KOPT-K1 (cell line): ENCODE data around the gene POLE.

Experiments used
- H3K27ac ChIP-seq: fragments of 200-600 bp; sonication (generic); 2 replicates; pipeline ENCODE4 v1.5.1; 2016; ENCODE audit warnings: antibody characterized with exemption, mild to moderate bottlenecking, low read depth, low read length; ENCODE audit not compliant: poor library complexity, severe bottlenecking
- H3K36me3 ChIP-seq: fragments of 200-600 bp; sonication (generic); 2 replicates; pipeline ENCODE4 v1.5.1; 2017; ENCODE audit warnings: antibody characterized with exemption, mild to moderate bottlenecking, low read length, moderate library complexity; ENCODE audit not compliant: insufficient read depth
- H3K9me3 ChIP-seq: fragments of 200-600 bp; sonication (generic); 2 replicates; pipeline ENCODE4 v1.5.1; 2017; ENCODE audit warnings: antibody characterized with exemption, low read length, mild to moderate bottlenecking; ENCODE audit not compliant: insufficient read depth, poor library complexity, severe bottlenecking

The POLE gene

DNA sequence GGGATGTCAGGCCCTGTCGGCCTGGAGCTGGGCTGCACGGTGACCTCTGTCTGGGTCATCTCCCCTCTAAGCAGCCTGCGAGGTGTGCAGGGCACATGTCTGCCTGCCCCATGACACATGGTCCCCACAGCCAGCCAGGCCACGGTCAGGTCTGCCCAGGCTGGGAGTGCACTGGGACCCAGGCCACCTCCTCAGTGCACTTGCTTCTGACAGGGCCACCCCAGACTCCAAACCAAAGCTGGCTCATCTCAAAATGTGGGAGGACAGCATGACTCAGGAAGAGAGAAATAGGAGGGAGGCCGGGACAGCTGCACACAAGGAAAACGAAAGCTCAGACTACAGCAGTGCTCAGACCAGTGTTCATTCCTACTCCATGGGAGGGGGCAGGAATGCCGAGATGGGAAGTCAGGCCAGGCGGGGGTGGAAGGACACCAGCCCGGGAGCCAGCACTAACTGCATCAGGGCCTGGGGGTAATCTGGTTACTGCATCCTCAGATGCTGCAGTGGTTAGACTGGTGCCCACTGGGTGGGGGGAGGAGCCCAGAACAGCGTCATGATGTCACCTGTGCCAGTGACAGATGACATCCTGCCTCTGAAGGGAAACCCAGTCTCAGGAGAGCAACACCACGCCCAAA, 64.6 kb downstream of the POLE start:
- no peak overlapping the region for H3K27ac ChIP-seq

GRCh38 chr12:132621657-132622435, 65.3 kb downstream of the POLE start:
- Histone ChIP-seq H3K27ac (no peak overlapping the region), H3K9me3 (peaks cover 10% of the 10 kb centered on the region), H3K36me3 (peaks cover 47% of the 10 kb centered on the region)

More for the DNA sequence above, 64.6 kb downstream of the POLE start:
- peaks cover 3% of the 10 kb centered on the region for H3K9me3 ChIP-seq
- H3K36me3 ChIP-seq, result peaks cover 54% of the 10 kb centered on the region

GRCh38 chr12:132620899-132621656, 66.1 kb downstream of the POLE start:
- Histone ChIP-seq H3K9me3 (peaks cover 18% of the 10 kb centered on the region), H3K36me3 (peaks cover 39% of the 10 kb centered on the region), H3K27ac (no peak overlapping the region)

DNA sequence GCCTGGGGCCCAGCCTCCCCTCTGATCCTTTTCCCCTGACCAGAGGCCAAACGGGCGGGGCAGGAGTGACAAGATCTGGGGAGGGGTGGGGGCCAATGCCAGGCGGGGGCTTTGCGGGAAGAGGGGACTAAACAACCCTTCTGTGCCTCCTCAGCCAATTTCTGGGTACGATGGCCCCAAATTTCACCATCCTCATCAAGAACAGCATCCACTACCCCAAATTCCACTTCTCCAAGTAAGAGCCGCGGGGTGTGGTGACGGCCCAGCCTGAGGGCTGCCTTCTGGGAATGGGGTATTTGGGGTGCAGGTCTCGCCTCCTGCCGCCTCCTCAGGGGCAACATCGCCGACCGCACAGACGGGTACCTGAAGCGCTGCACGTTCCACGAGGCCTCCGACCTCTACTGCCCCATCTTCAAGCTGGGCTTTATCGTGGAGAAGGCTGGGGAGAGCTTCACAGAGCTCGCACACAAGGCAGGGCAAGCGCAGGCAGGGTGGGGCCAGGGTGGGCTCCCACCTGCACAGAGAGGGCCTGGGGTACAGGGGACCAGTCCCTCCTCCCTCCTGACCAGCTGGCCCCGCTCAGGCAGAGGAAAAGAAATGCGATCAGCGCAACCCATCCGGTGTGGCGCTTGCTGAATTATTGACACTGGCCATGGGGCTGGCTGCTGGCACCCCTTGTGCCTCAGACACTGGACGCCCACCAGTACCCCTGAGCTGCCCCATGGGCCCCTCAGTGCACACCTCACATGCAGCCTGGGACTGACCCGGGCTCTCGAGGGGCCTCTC, 66.8 kb downstream of the POLE start:
- peaks cover 23% of the 10 kb centered on the region for H3K9me3 ChIP-seq
- H3K27ac ChIP-seq, result no peak overlapping the region
- peaks cover 31% of the 10 kb centered on the region for H3K36me3 ChIP-seq

DNA sequence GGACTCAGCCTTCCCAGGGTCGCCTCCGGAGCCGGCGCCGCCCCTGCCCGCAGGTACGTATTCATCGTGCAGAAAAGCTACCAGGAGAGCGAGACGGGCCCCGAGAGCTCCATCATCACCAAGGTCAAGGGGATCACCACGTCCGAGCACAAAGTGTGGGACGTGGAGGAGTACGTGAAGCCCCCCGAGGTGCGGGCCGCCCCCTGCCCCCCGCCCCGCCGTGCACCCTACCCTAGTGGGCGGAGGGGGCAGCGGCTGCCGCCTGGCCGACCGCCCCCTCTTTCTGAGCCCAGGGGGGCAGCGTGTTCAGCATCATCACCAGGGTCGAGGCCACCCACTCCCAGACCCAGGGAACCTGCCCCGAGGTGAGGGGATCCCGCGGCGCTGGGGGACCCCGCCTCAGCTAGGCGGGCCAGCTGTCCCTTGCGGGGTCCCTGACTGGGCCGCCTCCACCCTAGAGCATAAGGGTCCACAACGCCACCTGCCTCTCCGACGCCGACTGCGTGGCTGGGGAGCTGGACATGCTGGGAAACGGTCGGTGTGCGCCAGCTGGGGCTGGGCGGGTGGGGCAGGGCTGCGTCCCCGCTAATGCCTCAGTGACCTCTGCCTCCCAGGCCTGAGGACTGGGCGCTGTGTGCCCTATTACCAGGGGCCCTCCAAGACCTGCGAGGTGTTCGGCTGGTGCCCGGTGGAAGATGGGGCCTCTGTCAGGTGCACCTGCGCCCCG, 67.6 kb downstream of the POLE start:
- Histone ChIP-seq H3K27ac (no peak overlapping the region), H3K9me3 (peaks cover 23% of the 10 kb centered on the region), H3K36me3 (peaks cover 24% of the 10 kb centered on the region)

DNA sequence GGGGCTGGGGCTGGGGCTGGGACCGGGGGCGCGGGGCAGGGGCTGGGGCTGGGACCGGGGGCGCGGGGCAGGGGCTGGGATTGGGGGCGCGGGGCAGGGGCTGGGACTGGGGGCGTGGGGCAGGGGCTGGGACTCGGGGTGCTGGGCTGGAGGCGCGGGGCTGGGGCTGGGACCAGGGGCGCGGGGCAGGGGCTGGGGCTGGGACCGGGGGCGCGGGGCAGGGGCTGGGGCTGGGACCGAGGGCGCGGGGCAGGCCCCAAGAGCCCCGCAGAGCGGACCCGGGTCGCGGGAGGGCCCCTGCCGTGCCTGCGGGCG, 68.1 kb downstream of the POLE start:
- peaks cover 19% of the 10 kb centered on the region for H3K36me3 ChIP-seq
- no peak overlapping the region for H3K27ac ChIP-seq
- H3K9me3 ChIP-seq, result peaks cover 23% of the 10 kb centered on the region

GRCh38 chr12:132618683-132619043, 68.5 kb downstream of the POLE start, which contains the start of gene P2RX2:
Gene P2RX2 (plus strand): TSS chr12:132618776. CDS start chr12:132618817, 41 bp downstream.
- no peak within 1 kb of the TSS for H3K27ac ChIP-seq
- H3K9me3 ChIP-seq, result peaks cover 23% of the 10 kb centered on the region
- H3K36me3 ChIP-seq, result peaks cover 15% of the 10 kb centered on the region

DNA sequence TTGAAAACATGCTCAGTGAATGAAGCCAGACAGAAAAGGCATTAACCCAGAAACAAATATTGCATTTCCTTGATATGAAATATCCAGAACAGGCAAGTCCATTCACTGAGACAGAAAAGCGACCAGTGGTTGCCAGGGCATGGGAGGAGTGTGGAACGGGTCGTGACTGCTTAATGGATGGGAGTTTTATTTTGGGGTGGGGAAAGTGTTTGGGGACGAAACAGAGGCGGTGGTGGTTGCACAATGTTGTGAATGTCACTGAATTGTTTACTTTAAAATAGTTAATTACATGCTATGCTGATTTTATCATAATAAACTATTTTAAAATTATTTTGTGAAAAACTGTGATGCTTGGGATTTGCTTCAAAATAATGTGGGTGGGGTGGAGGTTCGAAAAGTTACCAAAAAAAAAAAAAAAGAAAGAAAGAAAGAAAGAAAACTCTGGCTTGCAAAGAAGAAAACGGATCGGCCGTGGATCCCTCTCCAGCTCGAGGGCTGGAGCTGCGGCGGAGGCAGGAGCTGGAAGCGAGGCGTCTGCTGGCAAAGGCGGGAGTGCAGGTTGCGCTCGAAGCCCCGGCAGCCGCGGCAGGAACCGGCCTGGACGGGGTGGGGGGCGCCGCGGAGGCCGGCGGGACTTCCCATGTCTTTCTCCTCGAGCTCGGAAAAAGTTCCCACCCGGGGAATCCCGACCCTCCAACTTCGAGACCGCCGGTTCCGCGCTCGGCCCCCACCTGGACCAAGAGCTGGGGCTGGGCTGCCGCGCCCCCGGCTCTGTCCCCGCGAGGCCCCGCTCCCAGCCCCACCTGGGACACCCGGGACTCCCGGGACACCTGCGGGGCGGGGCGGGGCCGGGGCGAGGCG, 69.1 kb downstream of the POLE start:
- peaks cover 23% of the 10 kb centered on the region for H3K9me3 ChIP-seq
- peaks cover 9% of the 10 kb centered on the region; the same call in 1 of the 2 replicates for H3K36me3 ChIP-seq
- no peak overlapping the region for H3K27ac ChIP-seq

- Histone ChIP-seq H3K36me3 (0 out of 2 replicates have a peak, but pooled peaks cover under 1% of the 10 kb centered on the region), H3K27ac (no peak overlapping the region), H3K9me3 (peaks cover 23% of the 10 kb centered on the region)
Measured at GRCh38 chr12:132617135-132617701, 69.9 kb downstream of the POLE start.

GRCh38 chr12:132615579-132616038, 71.5 kb downstream of the POLE start:
- peaks cover 38% of the 10 kb centered on the region for H3K9me3 ChIP-seq
- H3K27ac ChIP-seq, result no peak overlapping the region
- no peaks in the 10 kb centered on the region for H3K36me3 ChIP-seq

DNA sequence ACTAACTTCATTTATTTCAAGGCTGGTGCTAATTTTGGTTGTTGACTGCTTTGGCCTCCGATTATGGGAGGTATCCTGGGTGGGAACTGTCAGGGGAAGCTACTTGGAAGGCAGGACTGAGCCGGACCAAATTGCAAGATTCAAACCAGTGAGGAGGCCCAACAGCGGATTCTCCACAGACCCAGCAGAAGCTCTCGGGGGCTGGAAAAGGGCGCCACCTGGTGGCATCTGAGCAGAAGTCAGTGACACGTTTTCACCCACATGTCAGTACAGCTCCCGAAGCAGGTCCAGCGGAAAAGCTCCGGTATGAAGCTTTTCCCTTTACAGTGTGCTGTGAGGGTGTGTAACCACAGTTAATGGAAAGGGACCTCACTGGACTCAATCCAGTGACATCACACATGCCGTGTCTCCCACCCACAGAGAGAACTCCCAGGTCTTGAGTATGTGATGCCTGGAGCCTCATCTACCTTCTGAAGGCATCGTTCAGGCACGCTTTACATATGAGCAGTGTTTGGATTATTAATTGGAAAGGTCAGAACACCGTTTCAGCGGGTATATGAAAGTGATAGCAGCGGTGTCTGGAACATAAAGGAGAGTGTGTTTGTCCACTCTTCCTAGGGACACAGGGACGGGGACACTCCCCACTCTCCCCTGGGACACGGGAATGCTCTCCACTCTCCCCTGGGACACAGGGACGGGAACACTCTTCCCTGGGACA, 72.1 kb downstream of the POLE start:
- H3K9me3 ChIP-seq, result peaks cover 38% of the 10 kb centered on the region
- H3K36me3 ChIP-seq, result no peaks in the 10 kb centered on the region
- no peak overlapping the region for H3K27ac ChIP-seq

- Histone ChIP-seq H3K27ac (no peak overlapping the region), H3K36me3 (no peaks in the 10 kb centered on the region), H3K9me3 (peaks cover 38% of the 10 kb centered on the region)
Measured at GRCh38 chr12:132614029-132614428, 73.1 kb downstream of the POLE start.

DNA sequence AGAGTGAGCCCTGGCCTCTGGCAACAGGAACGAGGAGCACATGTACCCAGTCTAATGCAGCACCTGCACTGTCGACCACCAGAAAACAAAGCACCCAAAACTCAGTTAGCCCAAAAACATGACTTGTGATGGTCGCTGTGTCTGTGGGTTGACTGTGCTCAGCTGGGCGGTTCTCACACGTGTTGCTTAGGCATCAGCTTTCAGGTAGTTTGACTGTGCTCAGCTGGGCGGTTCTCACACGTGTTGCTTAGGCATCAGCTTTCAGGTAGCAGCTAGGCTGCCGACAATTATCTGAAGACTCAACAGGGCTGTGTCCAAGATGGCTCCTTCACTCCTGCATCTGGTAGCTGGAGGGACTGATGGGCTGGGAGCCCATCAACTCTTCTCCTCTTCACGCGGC, 75.5 kb downstream of the POLE start:
- H3K36me3 ChIP-seq, result no peaks in the 10 kb centered on the region
- H3K27ac ChIP-seq, result no peak overlapping the region
- H3K9me3 ChIP-seq, result peaks cover 25% of the 10 kb centered on the region
